Keratinocyte (primary cell): ENCODE results near the gene NADK2.

Experiments
- CTCF ChIP-seq, 3 experiments: IDR thresholded peaks in 1 of 3; conservative IDR thresholded peaks in 1 of 3; optimal IDR thresholded peaks in 1 of 3; 2 replicates in 2 of 3; 3 replicates in 1 of 3; pipeline versions ENCODE3 to v1.5.1; 2011; ENCODE audit warnings: low read length in 3 of 3, mild to moderate bottlenecking in 3 of 3, moderate library complexity in 2 of 3, control low read depth in 1 of 3, inconsistent platforms in 1 of 3; ENCODE audit not compliant: insufficient read depth in 2 of 3; ENCODE audit errors: extremely low read depth in 1 of 3
- EZH2 ChIP-seq: IDR thresholded peaks from one replicate; pipeline ENCODE4 v1.6.1; 2012; ENCODE audit warnings: inconsistent platforms, mild to moderate bottlenecking, low read length, moderate library complexity

DNA sequence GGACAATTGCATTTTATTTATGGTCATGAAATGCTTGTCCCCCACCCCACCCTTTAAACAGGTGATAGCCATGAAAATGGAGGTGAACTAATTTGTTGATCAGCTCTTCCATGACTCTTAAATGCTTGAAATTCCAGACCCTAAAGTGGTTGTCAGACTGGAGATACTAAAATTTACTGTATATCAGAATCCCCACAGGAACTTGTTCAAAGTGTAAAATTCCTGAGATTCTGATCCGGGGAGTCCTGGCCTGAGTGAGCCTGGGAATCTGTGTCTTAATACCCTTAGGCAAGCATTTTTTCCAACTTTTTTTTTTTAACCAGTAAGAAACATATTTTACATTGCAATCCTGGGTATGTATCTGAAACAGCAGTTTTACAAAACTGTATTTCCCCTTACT is 85.1 kb downstream of the NADK2 start:
- no peak for TF ChIP-seq CTCF (optimal IDR thresholded peaks at IDR 0.05 in 1 of 3, IDR thresholded peaks at IDR 0.05 in 1 of 3, conservative IDR thresholded peaks at IDR 0.05 in 1 of 3; ENCODE audit: extremely low read depth in 1 of 3, insufficient read depth in 2 of 3, low read length in 3 of 3)
- TF ChIP-seq EZH2 = no peak
